ENCODE results near the gene FJX1. TPM values are rescaled to one million over a fixed set of nuclear protein-coding genes. Genes with fewer than 3 reads are reported as not detected.

FJX1 gene
- total RNA-seq, 6 donors from 2014 or later = 2.5 to 9.2 (median 6.1) TPM

- H3K27me3 ChIP-seq = peaks cover 0 to 8% (median 3%) of the 10 kb centered on the region in 4 donors
- WGBS, 2 donors = 82 to 84% methylated on average over 8 of the region's 8 CpGs
These were observed 5.4 kb downstream of the FJX1 start for GRCh38 chr11:35623621-35624168.

GRCh38 chr11:35624316-35624715 is 6.1 kb downstream of the FJX1 start:
- no peak overlapping the region for H3K27ac ChIP-seq
- H3K36me3 ChIP-seq = no peaks in the 10 kb centered on the region
- WGBS, 2 donors = 85 to 93% methylated on average over 2 of the region's 2 CpGs
- peaks cover 11 to 18% (median 15%) of the 10 kb centered on the region in 4 donors for H3K4me1 ChIP-seq
- H3K9me3 ChIP-seq = no peaks in the 10 kb centered on the region
- peaks cover 0 to 8% (median 2%) of the 10 kb centered on the region in 4 donors for H3K27me3 ChIP-seq
- no peak for DNase-seq
- ATAC-seq (ENCODE audit: low FRiP score in 2 of 2) = no peak
- no peak overlapping the region for H3K4me3 ChIP-seq
- TF ChIP-seq CTCF (IDR thresholded peaks at IDR 0.05) = no peak

More at GRCh38 chr11:35623621-35624168, 5.4 kb downstream of the FJX1 start:
- DNase-seq (no peak), ATAC-seq (ENCODE audit: low FRiP score in 2 of 2) (no peak)
- peaks cover 17 to 25% (median 21%) of the 10 kb centered on the region in 4 donors for H3K4me1 ChIP-seq
- H3K27ac ChIP-seq = no peak overlapping the region
- H3K4me3 ChIP-seq = no peak overlapping the region
- H3K9me3 ChIP-seq = no peaks in the 10 kb centered on the region
- no peak for TF ChIP-seq EP300 (IDR thresholded peaks at IDR 0.05)
- no peak for TF ChIP-seq CTCF (IDR thresholded peaks at IDR 0.05)
- no peak for TF ChIP-seq POLR2AphosphoS5 (IDR thresholded peaks at IDR 0.05)
- TF ChIP-seq POLR2A (IDR thresholded peaks at IDR 0.05) = no peak
- H3K36me3 ChIP-seq = no peaks in the 10 kb centered on the region

GRCh38 chr11:35624781-35625180 is 6.5 kb downstream of the FJX1 start:
- H3K27ac ChIP-seq = no peak overlapping the region
- H3K4me3 ChIP-seq = no peak overlapping the region
- H3K27me3 ChIP-seq = peaks cover 0 to 6% (median 2%) of the 10 kb centered on the region in 4 donors
- no peak for ATAC-seq (ENCODE audit: low FRiP score in 2 of 2)
- peaks cover 6 to 14% (median 10%) of the 10 kb centered on the region in 4 donors for H3K4me1 ChIP-seq
- no peaks in the 10 kb centered on the region for H3K9me3 ChIP-seq
- no peaks in the 10 kb centered on the region for H3K36me3 ChIP-seq
- DNase-seq = no peak
- TF ChIP-seq POLR2A (IDR thresholded peaks at IDR 0.05) (no peak), EP300 (IDR thresholded peaks at IDR 0.05) (no peak), POLR2AphosphoS5 (IDR thresholded peaks at IDR 0.05) (no peak)

DNA sequence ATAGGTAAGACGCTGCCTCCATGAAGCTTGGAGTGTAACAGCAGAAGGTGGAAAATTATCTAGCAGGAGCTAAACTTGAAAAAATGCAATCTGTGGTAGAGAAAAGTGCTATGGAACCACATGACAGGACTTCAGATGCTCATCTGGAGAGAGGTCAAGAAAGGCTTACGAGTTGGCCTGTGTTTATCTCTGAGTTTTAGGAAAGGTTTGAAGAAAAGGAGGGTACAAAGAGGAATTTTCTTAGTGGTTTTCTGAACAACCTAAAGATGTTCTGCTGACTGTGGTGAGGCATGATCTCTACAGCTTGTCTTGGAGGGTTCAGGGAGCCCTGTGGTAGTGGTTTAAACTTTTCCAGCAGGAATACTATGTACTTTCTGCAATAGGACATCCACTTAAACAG is 8.2 kb downstream of the FJX1 start:
- no peak for ATAC-seq (ENCODE audit: low FRiP score in 2 of 2)
- 90 to 96% methylated on average over 2 of the region's 2 CpGs for WGBS, 2 donors
- TF ChIP-seq EP300 (IDR thresholded peaks at IDR 0.05) (no peak), CTCF (IDR thresholded peaks at IDR 0.05) (no peak), POLR2AphosphoS5 (IDR thresholded peaks at IDR 0.05) (no peak), POLR2A (IDR thresholded peaks at IDR 0.05) (no peak)
- H3K27ac ChIP-seq = no peak overlapping the region
- no peaks in the 10 kb centered on the region for H3K27me3 ChIP-seq
- DNase-seq = no peak
- no peaks in the 10 kb centered on the region for H3K9me3 ChIP-seq
- no peaks in the 10 kb centered on the region for H3K36me3 ChIP-seq
- H3K4me1 ChIP-seq = peaks cover 0 to 6% (median 4%) of the 10 kb centered on the region in 4 donors
- no peak overlapping the region for H3K4me3 ChIP-seq

DNA sequence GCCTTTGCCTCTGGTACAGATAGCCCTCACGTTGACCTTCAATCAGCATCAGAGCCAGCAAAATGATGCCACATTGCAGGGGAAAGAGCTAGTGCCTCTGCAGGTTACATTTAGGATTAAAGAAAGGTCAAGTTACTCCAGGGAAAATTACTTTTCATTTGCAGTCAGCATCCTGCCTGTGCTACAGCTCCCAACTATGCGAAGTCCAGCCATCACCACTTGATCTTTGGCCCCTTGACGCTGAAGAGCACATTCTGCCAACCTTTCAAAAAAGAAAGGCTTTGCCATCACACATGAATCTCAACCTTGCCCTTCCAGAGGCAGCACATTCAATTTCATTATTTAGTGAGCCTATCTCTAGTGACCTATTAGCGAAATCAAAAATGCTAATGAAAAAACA is 11.3 kb downstream of the FJX1 start:
- Histone ChIP-seq H3K4me3 (no peak overlapping the region), H3K9me3 (no peaks in the 10 kb centered on the region), H3K27me3 (no peaks in the 10 kb centered on the region), H3K36me3 (no peaks in the 10 kb centered on the region), H3K27ac (no peak overlapping the region), H3K4me1 (peaks cover 0 to 3% (median 0%) of the 10 kb centered on the region in 4 donors)
- DNase-seq (no peak), ATAC-seq (ENCODE audit: low FRiP score in 2 of 2) (no peak)
- 76 to 83% methylated on average over 4 of the region's 4 CpGs for WGBS, 2 donors
- TF ChIP-seq POLR2AphosphoS5 (IDR thresholded peaks at IDR 0.05) (no peak), POLR2A (IDR thresholded peaks at IDR 0.05) (no peak), CTCF (IDR thresholded peaks at IDR 0.05) (no peak), EP300 (IDR thresholded peaks at IDR 0.05) (no peak)
